Measurements from ENCODE around the gene MYO9B.

DNA sequence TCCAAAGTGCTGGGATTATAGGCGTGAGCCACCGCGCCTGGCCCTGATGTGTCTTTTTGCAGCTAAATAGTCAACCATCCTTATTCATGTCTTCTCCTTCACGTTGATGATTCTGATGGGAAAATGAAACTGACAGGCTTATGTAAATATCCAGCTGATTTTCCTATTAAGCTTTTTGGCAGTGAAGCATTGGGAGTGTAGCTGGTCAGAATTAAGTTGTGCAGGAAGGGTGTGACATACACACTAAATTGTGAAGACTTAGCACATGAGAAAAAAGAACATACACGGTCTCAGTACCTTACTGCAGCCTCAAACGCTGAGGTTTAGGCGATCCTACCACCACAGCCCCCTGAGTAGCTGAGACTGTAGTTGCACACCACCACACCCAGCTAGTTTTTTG lies 89.1 kb downstream of the MYO9B start:
- TF ChIP-seq CTCF (IDR thresholded peaks at IDR 0.05; ENCODE audit: insufficient read depth, low read length, poor library complexity, severe bottlenecking) (no peak), EZH2phosphoT487 (conservative IDR thresholded peaks at IDR 0.05; ENCODE audit: low read length) (no peak)
